ENCODE measurements around the gene CACNA1E.
A peak's percentile ranks its signal among the peaks of the same experiment; 100 is the strongest.

CACNA1E gene

GRCh38 chr1:181660621-181661020, 177.3 kb downstream of the CACNA1E start:
- no peak for TF ChIP-seq CTCF (IDR thresholded peaks at IDR 0.05; ENCODE audit: insufficient read depth, low read depth, low read length, missing control alignments)
- H3K4me3 ChIP-seq (ENCODE audit: low read length) = no peak overlapping the region
- no peak for DNase-seq (ENCODE audit: low read depth)

- no peak for TF ChIP-seq CTCF (IDR thresholded peaks at IDR 0.05; ENCODE audit: insufficient read depth, low read depth, low read length, missing control alignments)
- H3K4me3 ChIP-seq (ENCODE audit: low read length) = no peak overlapping the region
- DNase-seq (ENCODE audit: low read depth) = no peak
Observed at GRCh38 chr1:181661569-181661968, 178.3 kb downstream of the CACNA1E start.

GRCh38 chr1:181662606-181663005, 179.3 kb downstream of the CACNA1E start:
- H3K4me3 ChIP-seq (ENCODE audit: low read length) = no peak overlapping the region
- DNase-seq (ENCODE audit: low read depth) = no peak
- no peak for TF ChIP-seq CTCF (IDR thresholded peaks at IDR 0.05; ENCODE audit: insufficient read depth, low read depth, low read length, missing control alignments)

- DNase-seq (ENCODE audit: low read depth) = no peak
- no peak for TF ChIP-seq CTCF (IDR thresholded peaks at IDR 0.05; ENCODE audit: insufficient read depth, low read depth, low read length, missing control alignments)
- H3K4me3 ChIP-seq (ENCODE audit: low read length) = no peak overlapping the region
Observed at GRCh38 chr1:181664543-181664942, 181.2 kb downstream of the CACNA1E start.

GRCh38 chr1:181669246-181669645, 185.9 kb downstream of the CACNA1E start:
- DNase-seq (ENCODE audit: low read depth) = peak; percentile 48
- TF ChIP-seq CTCF (IDR thresholded peaks at IDR 0.05; ENCODE audit: insufficient read depth, low read depth, low read length, missing control alignments) = no peak

GRCh38 chr1:181674617-181675016, 191.3 kb downstream of the CACNA1E start:
- H3K4me3 ChIP-seq (ENCODE audit: low read length) = no peak overlapping the region
- TF ChIP-seq CTCF (IDR thresholded peaks at IDR 0.05; ENCODE audit: insufficient read depth, low read depth, low read length, missing control alignments) = peak; percentile 18
- no peak for DNase-seq (ENCODE audit: low read depth)

More at GRCh38 chr1:181669246-181669645, 185.9 kb downstream of the CACNA1E start:
- H3K4me3 ChIP-seq (ENCODE audit: low read length) = no peak overlapping the region

- DNase-seq (ENCODE audit: low read depth) = no peak
- no peak overlapping the region for H3K4me3 ChIP-seq (ENCODE audit: low read length)
- TF ChIP-seq CTCF (IDR thresholded peaks at IDR 0.05; ENCODE audit: insufficient read depth, low read depth, low read length, missing control alignments) = no peak
Observed at GRCh38 chr1:181675091-181675917, 192.0 kb downstream of the CACNA1E start.

All from epithelial cell of esophagus (primary cell).